HL-60 (cell line): ENCODE results near the gene RTN4RL1.

Experiments
- DNase-seq, 2 experiments: peaks; one replicate each; pipeline ENCODE4 v3.0.0-alpha.2; 2010 to 2020; ENCODE audit warnings: low read depth in 1 of 2, low spot score in 1 of 2
- H3K27ac ChIP-seq: fragments of 250-450 bp; sonication (Bioruptor Pico); replicated peaks from 2 replicates; pipeline ENCODE4 v1.5.1; 2020; ENCODE audit warnings: mild to moderate bottlenecking, moderate library complexity
- H3K27me3 ChIP-seq: fragments of 250-450 bp; sonication (Bioruptor Pico); 2 replicates; pipeline ENCODE4 v1.5.1; 2021; ENCODE audit warnings: mild to moderate bottlenecking, moderate library complexity; ENCODE audit not compliant: insufficient read depth, poor library complexity, severe bottlenecking
- H3K4me3 ChIP-seq: replicated peaks from 2 replicates; pipeline ENCODE4 v1.5.1; 2011; ENCODE audit warnings: mild to moderate bottlenecking, control low read depth, low read length; ENCODE audit not compliant: insufficient read depth
- CTCF ChIP-seq: IDR thresholded peaks from one replicate; pipeline ENCODE4 v1.5.1; 2011; ENCODE audit warnings: low read length, control low read depth, inconsistent platforms; ENCODE audit not compliant: insufficient read depth
- GABPA ChIP-seq: IDR thresholded peaks from 2 replicates; pipeline ENCODE4 v1.6.1; 2012; ENCODE audit warnings: low read depth
- POLR2AphosphoS5 ChIP-seq: IDR thresholded peaks from 2 replicates; pipeline ENCODE4 v1.6.1; 2012; ENCODE audit warnings: low read depth
- SPI1 ChIP-seq: IDR thresholded peaks from 2 replicates; pipeline ENCODE4 v1.6.1; 2012; ENCODE audit warnings: low read depth, mild to moderate bottlenecking, borderline replicate concordance
- TF ChIP-seq, protein P1 (sequence below): IDR thresholded peaks from 2 replicates; pipeline ENCODE4 v1.6.1; 2012; ENCODE audit warnings: low read depth; ENCODE audit not compliant: insufficient replicate concordance

Gene RTN4RL1

GRCh38 chr17:1970843-1971384, 54.2 kb downstream of the RTN4RL1 start:
- no peak for DNase-seq
- H3K27me3 ChIP-seq, result no peaks in the 10 kb centered on the region
- no peak overlapping the region for H3K4me3 ChIP-seq
- TF ChIP-seq POLR2AphosphoS5 (no peak), CTCF (no peak), SPI1 (no peak), GABPA (no peak)
- TF ChIP-seq, protein P1, sequence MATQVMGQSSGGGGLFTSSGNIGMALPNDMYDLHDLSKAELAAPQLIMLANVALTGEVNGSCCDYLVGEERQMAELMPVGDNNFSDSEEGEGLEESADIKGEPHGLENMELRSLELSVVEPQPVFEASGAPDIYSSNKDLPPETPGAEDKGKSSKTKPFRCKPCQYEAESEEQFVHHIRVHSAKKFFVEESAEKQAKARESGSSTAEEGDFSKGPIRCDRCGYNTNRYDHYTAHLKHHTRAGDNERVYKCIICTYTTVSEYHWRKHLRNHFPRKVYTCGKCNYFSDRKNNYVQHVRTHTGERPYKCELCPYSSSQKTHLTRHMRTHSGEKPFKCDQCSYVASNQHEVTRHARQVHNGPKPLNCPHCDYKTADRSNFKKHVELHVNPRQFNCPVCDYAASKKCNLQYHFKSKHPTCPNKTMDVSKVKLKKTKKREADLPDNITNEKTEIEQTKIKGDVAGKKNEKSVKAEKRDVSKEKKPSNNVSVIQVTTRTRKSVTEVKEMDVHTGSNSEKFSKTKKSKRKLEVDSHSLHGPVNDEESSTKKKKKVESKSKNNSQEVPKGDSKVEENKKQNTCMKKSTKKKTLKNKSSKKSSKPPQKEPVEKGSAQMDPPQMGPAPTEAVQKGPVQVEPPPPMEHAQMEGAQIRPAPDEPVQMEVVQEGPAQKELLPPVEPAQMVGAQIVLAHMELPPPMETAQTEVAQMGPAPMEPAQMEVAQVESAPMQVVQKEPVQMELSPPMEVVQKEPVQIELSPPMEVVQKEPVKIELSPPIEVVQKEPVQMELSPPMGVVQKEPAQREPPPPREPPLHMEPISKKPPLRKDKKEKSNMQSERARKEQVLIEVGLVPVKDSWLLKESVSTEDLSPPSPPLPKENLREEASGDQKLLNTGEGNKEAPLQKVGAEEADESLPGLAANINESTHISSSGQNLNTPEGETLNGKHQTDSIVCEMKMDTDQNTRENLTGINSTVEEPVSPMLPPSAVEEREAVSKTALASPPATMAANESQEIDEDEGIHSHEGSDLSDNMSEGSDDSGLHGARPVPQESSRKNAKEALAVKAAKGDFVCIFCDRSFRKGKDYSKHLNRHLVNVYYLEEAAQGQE, result no peak
- no peak overlapping the region for H3K27ac ChIP-seq

- no peaks in the 10 kb centered on the region for H3K27me3 ChIP-seq
- DNase-seq, result no peak
- no peak for TF ChIP-seq POLR2AphosphoS5
- no peak for TF ChIP-seq GABPA
- TF ChIP-seq SPI1, result no peak
- TF ChIP-seq, protein P1, result no peak
- no peak for TF ChIP-seq CTCF
- no peak overlapping the region for H3K4me3 ChIP-seq
- no peak overlapping the region for H3K27ac ChIP-seq
Observed at GRCh38 chr17:1969712-1970111, 55.4 kb downstream of the RTN4RL1 start.

DNA sequence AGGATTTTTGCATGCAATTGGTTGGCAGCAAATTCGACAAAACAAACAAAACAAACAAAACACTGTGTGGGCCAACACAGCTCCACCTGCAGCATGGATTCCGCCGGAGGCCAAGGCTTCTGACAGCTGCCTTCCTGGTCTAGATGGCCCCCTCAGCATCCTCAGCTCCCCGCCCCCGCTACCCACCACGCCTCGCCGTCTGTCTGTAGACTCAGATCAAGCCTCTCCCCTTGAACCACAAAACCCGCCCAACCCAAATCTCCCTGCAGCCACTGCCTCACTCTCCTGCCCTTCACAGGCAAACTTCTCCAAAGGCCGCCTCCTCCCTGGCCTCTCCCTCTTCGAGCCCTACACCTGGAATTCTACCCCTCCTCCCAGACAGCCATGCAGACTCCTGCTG, 57.9 kb downstream of the RTN4RL1 start:
- Histone ChIP-seq H3K4me3 (no peak overlapping the region), H3K27me3 (no peaks in the 10 kb centered on the region), H3K27ac (no peak overlapping the region)
- no peak for TF ChIP-seq GABPA
- no peak for TF ChIP-seq CTCF
- TF ChIP-seq, protein P1, result no peak
- TF ChIP-seq POLR2AphosphoS5, result no peak
- TF ChIP-seq SPI1, result no peak
- no peak for DNase-seq
